Small intestine (tissue), 7 donors: ENCODE results near the gene WDSUB1. TPM values are rescaled to one million over a fixed set of nuclear protein-coding genes. Genes with fewer than 3 reads are reported as not detected.

Experiments used
- DNase-seq, 2 donors: peaks; one replicate each; pipeline versions ENCODE4 v3.0.0 to v3.0.0-alpha.2; 2013
- FAIRE-seq: peaks from 2 replicates; lab custom pipeline; 2012; peaks lifted over from hg19 to GRCh38; lab: Jason Lieb, UNC
- H3K27ac ChIP-seq, 3 donors: one replicate each; pipeline ENCODE4 v1.5.1; 2013; ENCODE audit warnings: low read length in 2 of 3, mild to moderate bottlenecking in 2 of 3, control low read depth in 1 of 3, inconsistent platforms in 1 of 3, low read depth in 1 of 3, moderate library complexity in 1 of 3
- H3K27me3 ChIP-seq, 3 donors: one replicate each; pipeline ENCODE4 v1.6.1; 2013; ENCODE audit warnings: low read length in 3 of 3, inconsistent platforms in 1 of 3; ENCODE audit not compliant: control insufficient read depth in 3 of 3, insufficient read depth in 3 of 3
- H3K36me3 ChIP-seq, 3 donors: one replicate each; pipeline ENCODE4 v1.6.1; 2013; ENCODE audit warnings: low read length in 3 of 3, inconsistent platforms in 1 of 3, low read depth in 1 of 3, mild to moderate bottlenecking in 1 of 3, moderate library complexity in 1 of 3; ENCODE audit not compliant: control insufficient read depth in 3 of 3, insufficient read depth in 2 of 3
- H3K4me1 ChIP-seq, 3 donors: one replicate each; pipeline ENCODE4 v1.6.1; 2013; ENCODE audit warnings: low read length in 2 of 3, inconsistent platforms in 1 of 3, low read depth in 1 of 3, mild to moderate bottlenecking in 1 of 3, moderate library complexity in 1 of 3; ENCODE audit not compliant: control insufficient read depth in 3 of 3, insufficient read depth in 2 of 3
- H3K4me3 ChIP-seq, 3 donors: one replicate each; pipeline ENCODE4 v1.5.1; 2013; ENCODE audit warnings: low read length in 3 of 3, control low read depth in 1 of 3, inconsistent platforms in 1 of 3, low read depth in 1 of 3, mild to moderate bottlenecking in 1 of 3, moderate library complexity in 1 of 3
- H3K9me3 ChIP-seq, 2 donors: one replicate each; pipeline ENCODE4 v1.6.1; 2013; ENCODE audit warnings: low read depth in 1 of 2, low read length in 1 of 2; ENCODE audit not compliant: control insufficient read depth in 2 of 2, insufficient read depth in 1 of 2
- WGBS, 3 donors: extraction: QIAGEN DNeasy Blood & Tissue Kit; methylation state at CpG; one replicate each; pipeline ENCODE4 v1.1.7; 2013; 5-methylcytosine and 5-hydroxymethylcytosine counted together
- polyA plus RNA-seq, 4 donors: library from polyadenylated mRNA; stranded (reverse) in 3 of 4; unstranded in 1 of 4; fragments of 200-250 nt in 3 of 4; fragments of 120-200 nt in 1 of 4; gene quantifications; one replicate each; pipeline versions ENCODE4 v1.2.1 to v1.2.3, GENCODE V29; 2013
- donor health status: healthy with polysubstance abuse.
- donor health status: control.
- donor health status: control.
- donor health status: Bipolar disorder and iron deficiency.
- donor health status: healthy.

WDSUB1 gene
- polyA plus RNA-seq, 4 donors: 7.0 to 14.6 (median 8.5) TPM

- Histone ChIP-seq H3K27ac (no peak overlapping the region), H3K9me3 (no peaks in the 10 kb centered on the region), H3K4me3 (no peak overlapping the region), H3K4me1 (no peaks in the 10 kb centered on the region), H3K27me3 (no peaks in the 10 kb centered on the region), H3K36me3 (peaks cover 0 to 40% (median 15%) of the 10 kb centered on the region in 3 donors)
- DNase-seq: no peak
- WGBS, 3 donors: 67 to 79% (median 73%) methylated on average over 1 of the region's 1 CpG
- FAIRE-seq: no peak
These were observed 86.0 kb downstream of the WDSUB1 start for GRCh38 chr2:159200498-159200897.

GRCh38 chr2:159199761-159200465 is 86.6 kb downstream of the WDSUB1 start:
- DNase-seq: no peak
- no peaks in the 10 kb centered on the region for H3K4me1 ChIP-seq
- H3K9me3 ChIP-seq: no peaks in the 10 kb centered on the region
- H3K36me3 ChIP-seq: peaks cover 0 to 38% (median 12%) of the 10 kb centered on the region in 3 donors
- H3K4me3 ChIP-seq: no peak overlapping the region
- WGBS, 3 donors: 91 to 95% (median 92%) methylated on average over 4 of the region's 4 CpGs
- FAIRE-seq: no peak
- H3K27ac ChIP-seq: no peak overlapping the region
- H3K27me3 ChIP-seq: no peaks in the 10 kb centered on the region

DNA sequence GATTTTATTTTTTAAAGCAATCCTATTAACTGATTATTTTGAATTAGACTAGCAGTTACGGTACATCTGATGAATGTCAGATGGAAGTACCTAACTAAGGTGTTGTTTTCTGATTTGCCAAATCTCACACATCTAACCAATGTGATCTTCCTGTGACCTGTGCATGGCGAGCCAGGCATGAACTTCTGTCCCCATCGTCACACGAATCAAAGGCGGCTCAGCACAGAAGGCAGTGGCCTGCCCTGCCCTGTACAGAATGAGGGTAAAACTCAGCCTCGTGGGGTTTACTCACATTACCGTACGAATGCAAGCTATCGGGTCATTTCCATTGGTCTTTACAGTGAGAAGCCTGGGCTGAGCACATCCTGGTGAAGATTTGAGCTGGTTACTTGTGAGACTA is 87.3 kb downstream of the WDSUB1 start:
- H3K9me3 ChIP-seq: no peaks in the 10 kb centered on the region
- H3K36me3 ChIP-seq: peaks cover 0 to 37% (median 11%) of the 10 kb centered on the region in 3 donors
- 89 to 94% (median 92%) methylated on average over 9 of the region's 9 CpGs for WGBS, 3 donors
- no peaks in the 10 kb centered on the region for H3K27me3 ChIP-seq
- no peak for FAIRE-seq
- no peak overlapping the region for H3K27ac ChIP-seq
- no peak for DNase-seq
- H3K4me1 ChIP-seq: no peaks in the 10 kb centered on the region
- H3K4me3 ChIP-seq: no peak overlapping the region

DNA sequence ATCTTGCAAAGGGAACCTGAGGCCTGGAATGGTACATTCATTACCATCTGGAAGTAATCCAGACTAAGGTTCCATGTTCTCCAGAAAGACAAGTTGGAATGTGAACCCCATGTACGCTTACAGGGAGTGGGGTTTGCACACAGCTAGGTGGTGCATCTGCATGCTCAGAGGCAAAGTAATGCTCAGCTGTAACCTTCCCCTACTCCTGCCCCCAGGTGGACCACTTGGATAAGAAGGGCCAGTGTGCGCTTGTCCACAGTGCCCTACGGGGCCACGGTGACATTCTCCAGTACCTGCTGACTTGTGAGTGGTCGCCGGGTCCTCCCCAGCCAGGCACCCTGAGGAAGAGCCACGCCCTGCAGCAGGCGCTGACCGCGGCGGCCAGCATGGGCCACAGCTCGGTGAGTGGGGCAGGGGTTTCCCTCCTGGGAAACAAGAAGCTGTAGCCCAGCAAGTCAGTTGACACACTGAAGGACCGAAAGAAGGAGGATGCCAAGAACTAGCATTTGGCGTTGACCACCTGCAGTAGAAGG is 90.0 kb downstream of the WDSUB1 start:
- Histone ChIP-seq H3K4me1 (no peaks in the 10 kb centered on the region), H3K4me3 (no peak overlapping the region), H3K27me3 (no peaks in the 10 kb centered on the region), H3K9me3 (no peaks in the 10 kb centered on the region), H3K27ac (no peak overlapping the region), H3K36me3 (peaks cover 0 to 33% (median 8%) of the 10 kb centered on the region in 3 donors)
- DNase-seq: no peak
- FAIRE-seq: no peak
- 95 to 97% (median 95%) methylated on average over 14 of the region's 14 CpGs for WGBS, 3 donors

GRCh38 chr2:159195697-159196096 is 90.8 kb downstream of the WDSUB1 start:
- H3K36me3 ChIP-seq: peaks cover 0 to 38% (median 6%) of the 10 kb centered on the region in 3 donors
- 93 to 97% (median 93%) methylated on average over 6 of the region's 6 CpGs for WGBS, 3 donors
- FAIRE-seq: no peak
- H3K9me3 ChIP-seq: no peaks in the 10 kb centered on the region
- no peak overlapping the region for H3K4me3 ChIP-seq
- H3K27ac ChIP-seq: no peak overlapping the region
- DNase-seq: no peak
- H3K27me3 ChIP-seq: no peaks in the 10 kb centered on the region
- no peaks in the 10 kb centered on the region for H3K4me1 ChIP-seq

DNA sequence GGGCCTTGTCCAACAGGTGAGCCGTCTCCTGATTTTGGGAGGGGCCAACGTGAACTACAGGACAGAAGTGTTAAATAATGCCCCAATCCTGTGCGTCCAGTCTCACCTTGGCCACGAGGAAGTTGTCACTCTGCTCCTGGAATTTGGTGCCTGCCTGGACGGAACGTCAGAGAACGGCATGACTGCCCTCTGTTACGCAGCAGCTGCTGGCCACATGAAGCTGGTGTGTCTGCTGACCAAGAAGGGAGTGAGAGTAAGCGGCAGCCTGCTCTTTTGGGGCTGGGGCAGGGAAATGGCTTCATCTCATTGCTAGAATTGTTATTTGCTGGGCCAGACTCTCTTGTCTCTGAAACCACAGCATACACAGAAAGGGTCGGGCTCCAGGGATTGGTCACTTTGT is 92.3 kb downstream of the WDSUB1 start:
- no peaks in the 10 kb centered on the region for H3K4me1 ChIP-seq
- H3K9me3 ChIP-seq: no peaks in the 10 kb centered on the region
- no peak overlapping the region for H3K27ac ChIP-seq
- FAIRE-seq (no peak), DNase-seq (no peak)
- H3K36me3 ChIP-seq: peaks cover 0 to 38% (median 9%) of the 10 kb centered on the region in 3 donors
- no peak overlapping the region for H3K4me3 ChIP-seq
- H3K27me3 ChIP-seq: no peaks in the 10 kb centered on the region
- 89 to 96% (median 95%) methylated on average over 10 of the region's 10 CpGs for WGBS, 3 donors

- WGBS, 3 donors: 95 to 98% (median 97%) methylated on average over 4 of the region's 4 CpGs
- Histone ChIP-seq H3K27me3 (no peaks in the 10 kb centered on the region), H3K9me3 (no peaks in the 10 kb centered on the region), H3K27ac (no peak overlapping the region), H3K36me3 (peaks cover 0 to 41% (median 8%) of the 10 kb centered on the region in 3 donors), H3K4me3 (no peak overlapping the region), H3K4me1 (no peaks in the 10 kb centered on the region)
- no peak for DNase-seq
- no peak for FAIRE-seq
These were observed 92.7 kb downstream of the WDSUB1 start for GRCh38 chr2:159193791-159194190.

- H3K27me3 ChIP-seq: no peaks in the 10 kb centered on the region
- H3K27ac ChIP-seq: no peak overlapping the region
- no peak overlapping the region for H3K4me3 ChIP-seq
- WGBS, 3 donors: 91 to 93% (median 92%) methylated on average over 12 of the region's 12 CpGs
- peaks cover 0 to 47% (median 4%) of the 10 kb centered on the region in 3 donors for H3K36me3 ChIP-seq
- H3K9me3 ChIP-seq: no peaks in the 10 kb centered on the region
- DNase-seq (no peak), FAIRE-seq (no peak)
- H3K4me1 ChIP-seq: no peaks in the 10 kb centered on the region
These were observed 94.1 kb downstream of the WDSUB1 start for GRCh38 chr2:159192371-159192918.
